Measurements from ENCODE around the gene MLPH.

MLPH gene

DNA sequence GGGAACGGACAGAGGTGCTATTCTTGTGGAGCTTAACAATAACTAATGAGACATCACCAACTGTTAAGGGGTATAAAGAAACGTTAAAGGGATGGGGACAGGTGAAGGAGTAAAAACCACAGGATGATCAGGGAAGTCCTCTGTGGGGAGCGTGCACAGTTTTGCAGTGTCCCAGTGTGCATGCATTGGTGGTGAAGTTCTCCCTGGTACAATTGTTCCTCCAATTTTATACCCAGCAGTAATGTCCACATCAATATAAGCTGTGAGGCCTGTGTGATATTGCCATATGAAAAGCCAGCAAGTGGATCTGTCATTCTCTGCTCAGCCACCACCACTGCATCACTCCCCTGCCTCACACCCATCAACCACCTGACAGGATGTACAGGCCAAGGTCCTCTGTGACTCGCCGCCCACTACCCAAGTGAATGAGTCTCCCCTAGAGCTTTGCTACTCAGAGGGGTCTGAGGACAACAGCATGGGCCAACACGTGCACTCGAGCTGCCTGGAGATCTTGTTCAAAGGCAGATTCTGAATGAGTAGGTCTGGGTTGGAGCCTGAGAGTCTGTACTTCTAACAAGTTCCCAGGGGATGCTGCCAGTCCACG lies 4.6 kb downstream of the MLPH start:
- no peak for DNase-seq
- intact Hi-C loops (cut with DNase I), result no loop called here

DNA sequence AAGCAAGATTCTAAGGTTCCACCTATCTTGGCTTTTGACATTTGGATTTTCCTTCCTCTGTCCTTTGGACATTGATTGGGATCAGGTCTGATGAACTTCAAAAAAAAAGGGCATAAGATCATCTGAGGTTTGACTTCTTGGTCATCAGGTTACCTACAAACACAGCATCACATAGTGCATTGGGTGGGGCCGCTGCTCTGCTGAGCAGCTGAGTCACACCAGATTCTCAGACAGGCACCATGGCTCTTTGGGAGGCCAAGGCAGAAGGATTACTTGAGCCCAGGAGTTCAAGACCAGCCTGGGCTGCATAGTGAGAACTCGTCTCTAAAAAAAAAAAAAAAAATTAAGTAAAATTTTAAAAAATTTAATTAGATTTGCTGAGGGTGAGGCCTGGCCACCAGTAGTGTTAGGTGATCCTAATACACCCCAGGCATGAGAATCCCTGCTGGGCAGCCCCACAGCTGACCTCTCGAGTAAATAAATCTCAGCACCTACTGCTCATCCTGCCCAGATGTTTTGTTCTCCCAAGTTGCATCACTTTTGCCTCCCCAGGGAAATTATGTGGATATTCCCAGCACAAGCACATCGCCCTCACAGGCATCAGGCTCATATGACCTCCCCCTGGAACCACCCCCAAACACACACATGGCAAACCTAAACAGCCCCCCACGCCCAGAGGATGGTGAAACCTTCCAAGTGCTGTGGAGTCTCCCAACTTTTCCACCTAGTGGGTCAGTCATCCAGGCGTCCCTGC lies 5.3 kb downstream of the MLPH start:
- intact Hi-C loops (cut with DNase I), result no loop called here
- no peak for DNase-seq

DNA sequence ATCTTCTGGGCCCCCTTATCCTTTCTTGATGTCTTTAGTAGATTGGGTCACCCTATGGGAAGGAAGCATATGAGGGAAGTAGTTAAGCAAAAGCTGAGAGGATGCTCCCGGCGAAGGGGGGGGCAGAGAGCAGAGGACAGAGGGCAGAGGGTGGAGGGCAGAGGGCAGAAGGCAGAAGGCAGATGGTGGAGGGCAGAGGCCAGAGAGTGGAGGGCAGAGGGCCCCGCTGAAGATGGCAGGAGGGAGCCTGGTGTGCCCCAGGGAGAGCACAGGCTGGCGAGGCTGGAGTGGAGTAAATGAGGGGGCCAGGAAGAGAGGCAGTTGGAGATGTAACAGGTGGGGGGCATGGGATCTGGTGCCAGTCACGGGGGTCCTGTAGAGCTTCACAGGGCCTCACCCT lies 7.0 kb downstream of the MLPH start:
- intact Hi-C loops (cut with DNase I), result no loop called here
- no peak for DNase-seq

DNA sequence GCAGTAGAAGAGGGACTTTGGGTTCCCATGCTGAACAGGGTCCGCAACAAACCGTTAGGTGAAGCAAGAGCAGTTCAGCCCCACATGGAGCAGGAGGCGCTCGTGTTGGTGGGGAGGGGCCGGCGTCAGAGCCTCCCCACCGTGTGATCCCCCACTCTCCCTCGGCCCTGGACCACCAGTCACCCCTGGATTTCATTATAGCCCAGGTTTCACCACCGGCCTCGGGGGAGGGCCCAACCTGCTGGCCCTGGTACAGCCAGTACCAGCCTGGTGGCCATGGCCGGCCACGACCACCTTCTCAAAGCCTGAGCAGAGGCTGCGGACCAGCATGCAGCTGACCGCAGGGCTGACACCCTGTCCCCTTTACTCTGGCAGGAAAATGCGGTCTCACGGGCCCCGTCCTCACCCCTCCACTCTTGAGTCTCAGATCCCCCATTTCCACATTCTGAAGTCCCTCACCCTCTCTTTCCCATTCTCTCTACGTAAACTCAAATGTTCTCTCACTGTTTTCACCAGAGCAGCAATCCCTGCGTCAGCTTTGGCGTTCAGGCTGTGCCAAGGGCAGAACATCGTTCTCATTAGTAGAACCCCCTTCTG lies 8.6 kb downstream of the MLPH start:
- intact Hi-C loops (cut with DNase I), result no loop called here
- no peak for DNase-seq

DNA sequence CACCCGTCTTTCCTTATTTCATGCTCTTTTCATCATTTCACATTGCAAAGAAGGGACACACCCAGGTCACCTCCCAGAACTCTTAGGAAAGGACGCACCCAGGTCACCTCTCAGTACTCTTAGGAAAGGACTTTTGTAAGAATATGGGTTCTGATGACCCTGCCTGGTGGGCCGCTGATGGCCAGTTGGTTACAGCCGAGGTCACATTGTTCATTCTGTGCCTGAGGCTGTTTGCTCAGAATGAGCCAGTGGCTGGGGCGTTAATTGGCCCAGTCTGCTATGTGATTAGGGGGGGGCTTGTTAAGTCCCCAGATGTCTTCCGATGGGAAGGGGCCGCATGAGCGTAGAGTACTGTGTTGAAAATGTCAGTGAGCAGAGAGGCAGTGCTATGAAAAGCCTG lies 9.4 kb downstream of the MLPH start:
- DNase-seq, result no peak
- intact Hi-C loops (cut with DNase I), result no loop called here

DNA sequence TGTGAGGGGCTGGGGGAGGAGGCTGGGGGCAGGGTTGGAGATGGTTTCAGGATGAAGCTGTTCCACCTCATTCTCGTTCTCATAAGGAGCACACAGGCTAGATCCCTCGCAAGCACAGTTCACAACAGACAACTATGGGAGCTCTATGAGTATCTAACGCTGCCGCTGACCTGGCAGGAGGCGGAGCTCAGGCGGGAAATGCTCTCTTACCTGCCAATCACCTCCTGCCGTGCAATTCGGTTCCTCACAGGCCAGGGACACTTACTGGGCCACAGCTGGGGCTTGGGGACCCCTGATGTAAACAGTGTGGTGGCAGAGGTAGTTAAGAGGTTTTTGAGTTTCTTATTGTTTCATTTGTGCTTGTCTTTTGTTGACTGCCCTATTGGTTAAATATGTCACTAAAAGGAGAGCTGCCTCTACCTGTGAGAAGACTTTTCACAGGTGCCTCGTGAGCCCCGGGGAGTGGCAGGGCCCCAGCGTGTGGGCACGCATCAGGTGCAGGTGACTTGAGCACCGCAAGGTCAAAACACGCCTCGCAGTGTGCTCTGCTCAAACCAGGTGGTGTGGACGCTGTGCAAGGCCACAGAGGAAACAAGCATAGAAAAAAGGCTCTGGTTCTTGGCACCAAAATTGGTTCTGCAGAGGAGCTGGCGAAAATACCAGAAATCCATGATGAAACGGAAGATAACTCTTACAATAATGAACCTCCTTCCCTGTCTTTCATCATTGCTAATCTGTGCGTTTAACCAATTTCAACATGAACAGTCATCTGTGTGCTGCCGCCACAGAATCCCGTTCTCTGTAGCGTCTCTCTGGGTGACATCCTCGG lies 10.2 kb downstream of the MLPH start:
- intact Hi-C loops (cut with DNase I), result no loop called here

DNA sequence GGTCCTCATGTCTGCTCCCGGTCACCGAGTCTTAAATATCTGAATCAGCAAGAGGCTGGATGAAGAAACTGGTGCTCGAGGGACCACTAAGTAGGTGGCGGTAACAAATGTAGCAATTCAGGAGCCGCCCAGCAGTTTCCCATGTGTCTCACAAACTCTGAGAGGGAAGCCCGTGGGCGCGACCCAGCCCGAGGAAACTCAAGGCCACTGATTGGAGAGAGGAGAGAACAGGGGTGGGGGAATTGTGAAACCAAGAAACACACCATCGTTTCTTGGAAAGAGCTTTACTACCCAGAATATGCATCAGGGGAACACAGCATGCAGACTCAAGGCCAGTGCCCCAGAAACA lies 10.8 kb downstream of the MLPH start:
- intact Hi-C loops (cut with DNase I), result no loop called here
- DNase-seq, result no peak

More for the DNA sequence above, 10.2 kb downstream of the MLPH start:
- no peak for DNase-seq

DNA sequence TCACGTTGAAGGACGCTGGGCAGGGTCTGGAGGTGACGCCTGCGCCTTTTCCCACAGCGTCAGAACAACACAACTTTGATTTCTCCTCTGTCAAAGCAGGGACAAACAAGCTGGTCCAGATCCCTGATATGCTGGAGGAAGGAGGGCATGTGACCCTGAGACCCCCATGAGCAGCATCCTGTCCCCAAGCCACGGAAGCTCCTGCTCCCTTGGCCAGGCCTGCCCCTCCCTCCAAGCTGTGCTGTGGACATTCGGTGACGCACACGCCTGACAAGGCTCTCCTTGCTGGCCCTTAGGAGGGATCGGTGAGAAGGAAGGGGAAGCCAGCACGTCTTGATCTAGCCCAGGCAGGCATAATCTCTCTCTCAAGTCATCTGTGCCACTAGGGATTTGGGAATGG lies 11.3 kb downstream of the MLPH start:
- intact Hi-C loops (cut with DNase I), result no loop called here
- no peak for DNase-seq

DNA sequence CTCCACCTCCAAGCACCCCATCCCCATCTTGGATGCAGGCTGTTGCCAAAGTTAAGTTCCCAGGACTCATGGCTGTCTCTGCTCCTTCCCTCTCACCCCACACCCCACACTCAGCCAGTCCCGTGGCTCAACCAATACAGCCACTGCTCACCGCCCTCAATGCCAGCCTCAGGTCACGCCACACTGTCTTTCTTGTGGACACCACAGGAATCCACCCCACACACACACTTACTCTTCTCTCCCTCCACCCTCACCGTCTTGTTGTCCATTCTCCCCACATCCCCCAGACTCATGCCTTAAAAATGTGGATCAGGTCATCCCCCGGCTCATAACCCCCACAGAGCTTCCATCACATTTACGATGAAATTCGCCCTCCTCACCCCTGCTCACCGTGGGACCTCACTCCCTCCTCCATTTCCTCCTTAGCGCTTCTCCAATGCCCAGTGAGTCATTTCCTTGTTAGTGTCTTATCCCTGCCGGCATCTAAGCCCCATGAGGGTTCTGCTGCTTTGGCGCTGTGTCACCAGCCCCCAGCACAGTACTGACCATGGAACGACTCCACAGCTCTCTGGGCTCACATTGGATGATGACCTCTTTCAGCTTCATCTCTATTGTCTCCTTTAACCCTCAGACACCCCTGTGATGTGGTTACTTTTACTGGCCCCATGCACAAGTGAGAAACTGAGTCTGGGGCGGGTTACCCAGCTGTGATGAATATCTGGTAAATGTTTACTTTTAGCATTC lies 13.8 kb downstream of the MLPH start:
- DNase-seq, result no peak
- intact Hi-C loops (cut with DNase I), result no loop called here

DNA sequence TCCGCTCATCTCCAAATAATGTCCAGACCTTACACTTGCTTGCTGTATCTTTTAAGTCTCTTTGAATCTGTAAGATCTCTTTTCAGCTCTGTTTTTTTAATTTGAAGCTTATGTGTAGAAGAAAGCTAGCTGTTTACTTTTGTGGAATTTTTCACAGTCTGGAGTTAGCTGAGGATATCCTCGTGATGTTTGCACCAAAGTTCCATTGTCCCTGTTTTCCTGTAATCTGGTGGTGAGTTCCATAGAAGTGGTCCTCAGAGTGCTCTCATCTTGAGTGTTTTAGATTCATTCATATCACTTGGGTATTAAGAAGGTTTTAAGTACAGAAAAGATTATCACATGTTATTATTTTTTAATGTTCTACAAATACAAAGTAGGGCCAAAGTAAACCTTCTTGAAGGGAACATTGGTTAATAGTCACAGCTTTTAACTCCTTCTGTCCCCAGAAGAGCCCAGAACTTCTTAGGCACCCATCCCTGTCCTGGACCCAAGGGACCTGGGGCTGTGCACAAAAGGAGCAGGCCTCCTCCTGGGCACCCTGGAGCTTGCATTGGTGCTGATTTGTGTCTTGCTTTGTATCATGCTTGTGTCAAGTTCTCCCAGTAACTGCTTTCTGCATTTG lies 15.0 kb downstream of the MLPH start:
- intact Hi-C loops (cut with DNase I), result no loop called here

DNA sequence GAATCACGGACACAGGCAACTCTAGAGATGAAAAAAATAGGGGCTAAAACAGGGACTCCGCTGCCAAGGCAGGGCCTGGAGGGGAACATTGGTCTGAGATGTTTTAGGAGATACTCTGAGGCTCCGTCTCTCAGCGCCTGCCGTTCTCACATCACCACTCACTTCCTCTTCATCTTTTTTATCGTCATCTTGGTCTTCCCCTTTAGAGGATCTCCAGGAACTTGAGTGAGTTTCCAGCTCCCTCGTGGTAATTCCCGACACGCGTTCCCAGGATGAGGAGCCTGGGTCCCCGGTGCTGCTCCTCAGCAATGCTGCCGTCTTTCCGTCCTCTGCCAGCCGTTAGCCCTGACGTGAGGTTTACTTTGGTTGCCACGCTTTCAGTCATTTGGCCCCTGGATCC lies 16.1 kb downstream of the MLPH start:
- no peak for DNase-seq
- intact Hi-C loops (cut with DNase I), result no loop called here

More for the DNA sequence above, 15.0 kb downstream of the MLPH start:
- DNase-seq, result no peak

DNA sequence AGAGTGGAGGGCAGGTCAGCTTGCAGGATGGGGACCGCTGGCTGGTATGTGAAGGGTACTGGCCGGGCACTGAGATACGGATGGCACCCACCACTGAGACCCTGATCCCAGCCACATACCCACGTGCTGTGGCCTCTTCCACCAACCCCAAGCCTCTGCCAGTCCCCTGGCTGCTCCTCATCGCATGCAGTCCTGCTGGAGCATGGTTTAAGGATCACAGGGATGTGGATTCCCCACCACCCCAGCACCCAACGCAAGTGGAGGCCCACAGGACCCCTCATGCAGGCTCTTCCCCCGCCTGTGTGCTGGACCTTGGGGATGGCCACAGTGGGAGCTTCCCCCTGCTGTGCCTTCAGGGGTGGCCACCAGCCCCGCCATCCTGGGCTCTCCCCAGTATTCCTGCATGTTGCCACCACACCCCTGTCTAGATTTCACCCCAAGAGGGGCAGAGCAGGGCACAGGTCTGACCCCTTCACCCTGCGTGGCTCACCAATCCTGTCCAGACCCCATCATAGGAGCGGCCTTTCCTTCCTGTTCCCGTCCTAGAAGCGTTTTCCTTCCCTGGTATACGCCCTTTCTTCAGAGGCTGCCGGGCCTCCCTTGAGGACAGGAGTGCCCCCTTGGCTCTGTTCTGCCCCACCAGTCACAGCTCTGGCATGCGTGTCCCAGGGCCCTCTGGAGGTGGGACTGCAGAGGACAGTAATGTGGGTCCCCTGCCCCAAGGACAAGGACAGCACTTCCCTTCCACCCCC lies 18.3 kb downstream of the MLPH start:
- no peak for DNase-seq
- intact Hi-C loops (cut with DNase I), result no loop called here

DNA sequence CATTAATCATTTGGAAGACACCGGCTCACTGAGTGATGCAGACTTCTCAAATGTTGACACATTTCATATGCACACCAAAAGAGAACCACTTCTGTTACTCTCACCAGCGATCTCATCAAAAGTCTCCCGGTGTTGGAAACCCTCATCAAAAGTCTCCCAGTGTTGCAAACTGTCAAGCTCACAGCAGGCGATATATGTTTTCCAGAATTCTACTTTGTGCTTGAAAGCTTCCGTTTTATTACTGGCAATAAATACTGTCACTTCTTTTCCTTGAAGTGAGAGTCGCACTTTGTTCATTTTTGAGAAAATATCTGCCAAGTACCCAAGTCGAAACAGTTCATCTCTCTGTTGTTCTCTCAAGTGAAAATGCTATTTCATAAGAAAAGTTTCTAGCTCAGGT lies 20.5 kb downstream of the MLPH start:
- no peak for DNase-seq
- intact Hi-C loops (cut with DNase I), result no loop called here

DNA sequence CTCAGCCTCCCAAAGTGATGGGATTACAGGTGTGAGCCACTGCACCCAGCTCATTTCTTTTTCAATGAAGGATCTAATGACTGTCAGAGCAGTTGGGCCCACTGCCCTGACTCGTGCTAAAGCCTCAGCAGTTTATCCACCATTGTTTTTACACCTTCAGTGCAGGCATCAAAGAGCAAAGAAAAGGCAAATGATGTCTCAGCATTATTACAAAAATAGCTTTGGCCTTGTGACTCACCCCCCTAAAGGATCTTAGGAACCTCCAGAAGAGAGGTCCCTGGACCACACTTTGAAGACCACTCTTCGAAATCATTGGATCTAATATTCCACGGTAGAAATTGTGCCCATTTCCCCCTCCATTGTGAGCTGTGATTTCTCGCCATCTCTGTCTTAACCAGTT lies 21.3 kb downstream of the MLPH start:
- no peak for DNase-seq
- intact Hi-C loops (cut with DNase I), result no loop called here

DNA sequence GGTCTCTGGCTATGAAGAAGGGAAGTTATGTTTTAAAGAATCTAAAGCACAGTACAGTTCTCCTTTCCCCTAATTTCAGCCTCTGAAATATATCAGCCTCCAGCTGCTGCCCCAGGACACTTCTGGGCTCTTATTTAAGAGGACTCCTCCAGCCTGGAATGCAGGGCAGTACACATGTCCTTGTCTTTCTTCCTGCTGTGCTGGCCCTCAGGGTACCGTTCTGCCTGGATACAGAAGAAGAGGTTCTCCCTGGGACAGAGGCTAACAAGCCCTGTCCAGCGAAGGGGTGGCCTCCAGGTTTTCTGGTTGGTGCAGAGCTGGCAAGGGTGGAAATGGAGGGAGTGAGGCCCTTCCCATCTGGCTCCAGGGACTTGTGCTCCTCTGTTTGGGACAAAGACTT lies 22.1 kb downstream of the MLPH start:
- intact Hi-C loops (cut with DNase I), result no loop called here

DNA sequence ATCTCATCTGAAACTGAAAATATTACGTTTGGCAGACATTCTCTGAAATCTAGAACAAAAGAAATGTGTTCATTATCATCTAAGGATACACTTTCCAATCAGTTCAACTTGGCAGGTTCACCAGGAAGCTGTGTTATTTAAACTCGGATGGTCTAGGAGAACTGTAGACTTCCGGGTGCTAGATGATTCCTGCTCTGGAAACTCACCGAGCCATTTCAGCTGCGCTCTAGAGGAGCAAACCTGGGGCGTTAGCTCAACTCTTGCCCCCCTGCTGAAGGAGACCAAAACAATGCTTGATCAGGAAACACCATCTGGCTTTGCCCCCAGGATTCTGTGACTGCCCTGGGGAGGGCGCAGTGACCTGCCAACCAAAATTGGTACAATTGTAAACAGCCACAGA lies 22.9 kb downstream of the MLPH start:
- intact Hi-C loops (cut with DNase I), result no loop called here
- no peak for DNase-seq

More for the DNA sequence above, 22.1 kb downstream of the MLPH start:
- DNase-seq, result no peak

DNA sequence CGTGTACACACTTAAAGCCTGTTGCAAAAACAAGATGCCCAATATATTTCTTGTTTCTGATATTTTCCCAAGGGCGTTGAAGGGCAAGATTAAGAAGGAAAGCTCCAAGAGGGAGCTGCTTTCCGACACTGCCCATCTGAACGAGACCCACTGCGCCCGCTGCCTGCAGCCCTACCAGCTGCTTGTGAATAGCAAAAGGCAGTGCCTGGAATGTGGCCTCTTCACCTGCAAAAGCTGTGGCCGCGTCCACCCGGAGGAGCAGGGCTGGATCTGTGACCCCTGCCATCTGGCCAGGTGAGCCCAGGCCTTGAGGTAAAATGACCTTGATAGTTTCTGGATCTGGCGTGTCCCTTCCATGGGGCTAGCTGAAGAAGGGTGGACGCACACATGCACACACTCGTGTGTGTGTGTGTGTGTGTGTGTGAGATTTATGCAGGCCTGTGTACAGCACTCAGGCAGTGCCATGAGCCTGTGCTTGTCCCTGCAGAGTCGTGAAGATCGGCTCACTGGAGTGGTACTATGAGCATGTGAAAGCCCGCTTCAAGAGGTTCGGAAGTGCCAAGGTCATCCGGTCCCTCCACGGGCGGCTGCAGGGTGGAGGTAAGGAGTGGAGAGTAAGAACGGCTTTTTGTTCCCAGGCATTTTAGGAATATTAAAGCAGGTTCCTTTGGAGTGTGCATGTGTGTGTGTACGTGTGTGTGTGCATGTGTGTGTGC lies 23.6 kb downstream of the MLPH start:
- intact Hi-C loops (cut with DNase I), result no loop called here
- DNase-seq, result no peak

DNA sequence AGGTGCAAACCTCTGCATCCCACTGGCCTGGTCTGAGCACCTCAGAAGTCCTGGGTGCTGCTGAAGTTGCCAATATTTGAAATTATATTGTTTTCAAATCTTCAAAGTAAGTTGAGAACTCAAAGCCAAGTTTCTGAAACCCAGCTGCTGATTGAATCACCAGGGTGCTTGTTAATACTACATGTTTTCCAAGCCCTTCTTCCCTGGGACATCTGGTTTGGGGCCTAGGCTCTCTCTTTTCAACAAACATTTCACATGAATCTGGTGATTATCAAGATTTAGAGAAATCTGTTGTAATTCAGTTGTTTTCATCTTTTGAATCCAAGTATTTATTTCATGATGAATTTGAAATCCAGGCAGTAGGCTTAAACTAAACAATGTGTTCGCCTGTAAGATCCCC lies 24.4 kb downstream of the MLPH start:
- DNase-seq, result no peak
- intact Hi-C loops (cut with DNase I), result no loop called here

Measured in head of caudate nucleus (tissue), 42 donors.